ENCODE measurements around the gene MYH10. TPM values are rescaled to one million over a fixed set of nuclear protein-coding genes. Genes with fewer than 3 reads are reported as not detected.

Gene MYH10
- total RNA-seq, 1 donor from 2014 or later, result 429 TPM

- Mint-ChIP-seq H3K27ac (ENCODE audit: unreplicated experiment) (peak overlapping the region; percentile 92), H3K36me3 (ENCODE audit: low read depth, unreplicated experiment) (peaks cover 60% of the 10 kb centered on the region)
These were observed 135.9 kb downstream of the MYH10 start for GRCh38 chr17:8494506-8495111.

GRCh38 chr17:8494021-8494420 is 136.5 kb downstream of the MYH10 start:
- H3K36me3 Mint-ChIP-seq (ENCODE audit: low read depth, unreplicated experiment), result peaks cover 62% of the 10 kb centered on the region
- peaks cover 4% of the 10 kb centered on the region for H3K27me3 Mint-ChIP-seq (ENCODE audit: unreplicated experiment)
- no peaks in the 10 kb centered on the region for H3K9me3 Mint-ChIP-seq (ENCODE audit: unreplicated experiment)
- no peak for DNase-seq (ENCODE audit: low spot score)
- H3K27ac Mint-ChIP-seq (ENCODE audit: unreplicated experiment), result peak overlapping the region; percentile 6
- H3K4me1 Mint-ChIP-seq (ENCODE audit: unreplicated experiment), result peaks cover 6% of the 10 kb centered on the region
- H3K4me3 Mint-ChIP-seq (ENCODE audit: unreplicated experiment), result peak overlapping the region; percentile 21
- no peak for TF ChIP-seq CTCF (IDR thresholded peaks at IDR 0.05; ENCODE audit: unreplicated experiment)

More at GRCh38 chr17:8494506-8495111, 135.9 kb downstream of the MYH10 start:
- TF ChIP-seq CTCF (IDR thresholded peaks at IDR 0.05; ENCODE audit: unreplicated experiment), result no peak
- peak overlapping the region; percentile 37 for H3K4me3 Mint-ChIP-seq (ENCODE audit: unreplicated experiment)
- peaks cover 4% of the 10 kb centered on the region for H3K27me3 Mint-ChIP-seq (ENCODE audit: unreplicated experiment)
- H3K4me1 Mint-ChIP-seq (ENCODE audit: unreplicated experiment), result peaks cover 6% of the 10 kb centered on the region
- DNase-seq (ENCODE audit: low spot score), result no peak
- no peaks in the 10 kb centered on the region for H3K9me3 Mint-ChIP-seq (ENCODE audit: unreplicated experiment)

GRCh38 chr17:8492121-8492520 is 138.4 kb downstream of the MYH10 start:
- Mint-ChIP-seq H3K27ac (ENCODE audit: unreplicated experiment) (no peak overlapping the region), H3K36me3 (ENCODE audit: low read depth, unreplicated experiment) (peaks cover 73% of the 10 kb centered on the region), H3K9me3 (ENCODE audit: unreplicated experiment) (no peaks in the 10 kb centered on the region), H3K4me3 (ENCODE audit: unreplicated experiment) (no peak overlapping the region), H3K27me3 (ENCODE audit: unreplicated experiment) (peaks cover 6% of the 10 kb centered on the region), H3K4me1 (ENCODE audit: unreplicated experiment) (peaks cover 6% of the 10 kb centered on the region)
- no peak for DNase-seq (ENCODE audit: low spot score)
- no peak for TF ChIP-seq CTCF (IDR thresholded peaks at IDR 0.05; ENCODE audit: unreplicated experiment)

- Mint-ChIP-seq H3K9me3 (ENCODE audit: unreplicated experiment) (no peaks in the 10 kb centered on the region), H3K36me3 (ENCODE audit: low read depth, unreplicated experiment) (peaks cover 79% of the 10 kb centered on the region), H3K4me3 (ENCODE audit: unreplicated experiment) (peak overlapping the region; percentile 35), H3K4me1 (ENCODE audit: unreplicated experiment) (peaks cover 6% of the 10 kb centered on the region), H3K27me3 (ENCODE audit: unreplicated experiment) (peaks cover 6% of the 10 kb centered on the region), H3K27ac (ENCODE audit: unreplicated experiment) (peak overlapping the region; percentile 67)
- no peak for DNase-seq (ENCODE audit: low spot score)
- no peak for TF ChIP-seq CTCF (IDR thresholded peaks at IDR 0.05; ENCODE audit: unreplicated experiment)
These were observed 140.1 kb downstream of the MYH10 start for GRCh38 chr17:8490256-8491023.

GRCh38 chr17:8489841-8490240 is 140.7 kb downstream of the MYH10 start:
- H3K27me3 Mint-ChIP-seq (ENCODE audit: unreplicated experiment), result peaks cover 6% of the 10 kb centered on the region
- DNase-seq (ENCODE audit: low spot score), result no peak
- peaks cover 6% of the 10 kb centered on the region for H3K4me1 Mint-ChIP-seq (ENCODE audit: unreplicated experiment)
- peaks cover 81% of the 10 kb centered on the region for H3K36me3 Mint-ChIP-seq (ENCODE audit: low read depth, unreplicated experiment)
- H3K9me3 Mint-ChIP-seq (ENCODE audit: unreplicated experiment), result no peaks in the 10 kb centered on the region
- H3K27ac Mint-ChIP-seq (ENCODE audit: unreplicated experiment), result no peak overlapping the region
- TF ChIP-seq CTCF (IDR thresholded peaks at IDR 0.05; ENCODE audit: unreplicated experiment), result no peak
- no peak overlapping the region for H3K4me3 Mint-ChIP-seq (ENCODE audit: unreplicated experiment)
